Measurements from ENCODE around the gene ASCL1. TPM values are rescaled to one million over a fixed set of nuclear protein-coding genes. Genes with fewer than 3 reads are reported as not detected.

ASCL1 gene
- total and polyA plus RNA-seq, 2 of the 13 experiments (the other 11 are each of a cell fraction or from before 2014, with no cell fraction given) = not detected

DNA sequence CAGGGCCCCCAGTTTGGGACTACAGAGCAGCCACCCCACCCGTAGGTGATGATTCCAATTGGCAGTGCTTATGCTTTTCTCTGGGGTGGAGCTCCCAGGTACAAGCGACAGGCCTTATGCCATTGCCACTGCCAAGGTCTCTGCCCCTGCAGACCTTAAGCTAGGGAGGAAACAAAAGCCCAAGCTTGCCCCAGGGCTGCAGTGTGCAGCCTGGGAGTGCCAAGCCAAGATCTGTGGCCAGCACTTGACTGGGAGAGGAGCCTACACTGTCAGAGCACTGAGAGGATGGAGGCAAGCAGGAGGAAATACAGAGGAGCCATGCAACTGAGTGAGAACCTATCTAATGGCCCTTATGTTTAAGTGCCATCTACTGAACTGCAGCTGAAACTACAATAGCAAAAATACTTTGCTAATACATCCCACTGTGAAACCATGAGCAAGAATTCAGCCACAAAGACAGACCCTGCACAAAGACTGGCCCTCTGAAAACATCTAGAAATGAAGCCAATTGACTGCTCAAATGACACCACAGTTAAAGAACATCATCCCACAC lies 17.7 kb upstream of the ASCL1 start (continued):
- TF ChIP-seq, protein P1, sequence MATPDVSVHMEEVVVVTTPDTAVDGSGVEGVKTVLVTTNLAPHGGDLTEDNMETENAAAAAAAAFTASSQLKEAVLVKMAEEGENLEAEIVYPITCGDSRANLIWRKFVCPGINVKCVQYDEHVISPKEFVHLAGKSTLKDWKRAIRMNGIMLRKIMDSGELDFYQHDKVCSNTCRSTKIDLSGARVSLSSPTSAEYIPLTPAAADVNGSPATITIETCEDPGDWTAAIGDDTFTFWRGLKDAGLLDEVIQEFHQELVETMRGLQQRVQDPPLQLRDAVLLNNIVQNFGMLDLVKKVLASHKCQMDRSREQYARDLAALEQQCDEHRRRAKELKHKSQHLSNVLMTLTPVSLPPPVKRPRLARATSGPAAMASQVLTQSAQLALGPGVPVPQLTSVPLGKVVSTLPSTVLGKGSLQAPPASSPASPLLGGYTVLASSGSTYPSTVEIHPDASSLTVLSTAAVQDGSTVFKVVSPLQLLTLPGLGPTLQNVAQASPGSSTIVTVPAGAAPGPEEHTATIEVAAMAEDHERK (CRISPR knock-in tag; IDR thresholded peaks at IDR 0.05; ENCODE audit: low read depth) = no peak
- TF ChIP-seq ZFYVE20 (CRISPR knock-in tag; IDR thresholded peaks at IDR 0.05; ENCODE audit: borderline replicate concordance, low read depth) (no peak), FOXO1 (CRISPR knock-in tag; IDR thresholded peaks at IDR 0.05) (no peak), FOXC1 (CRISPR knock-in tag; IDR thresholded peaks at IDR 0.05; ENCODE audit: borderline replicate concordance) (no peak), ZNF713 (CRISPR knock-in tag; IDR thresholded peaks at IDR 0.05) (no peak), ZNF850 (CRISPR knock-in tag; conservative IDR thresholded peaks at IDR 0.05) (no peak), FIP1L1 (IDR thresholded peaks at IDR 0.05; ENCODE audit: borderline replicate concordance, insufficient read depth, low read depth, low read length) (no peak), KDM5B (CRISPR knock-in tag; IDR thresholded peaks at IDR 0.05; ENCODE audit: borderline replicate concordance) (no peak), FOXA3 (CRISPR knock-in tag; IDR thresholded peaks at IDR 0.05) (no peak), ZBTB8A (CRISPR knock-in tag; IDR thresholded peaks at IDR 0.05; ENCODE audit: borderline replicate concordance, low read depth) (no peak), ZNF652 (CRISPR knock-in tag; IDR thresholded peaks at IDR 0.05; ENCODE audit: borderline replicate concordance, low read depth) (no peak), ZNF143 (CRISPR knock-in tag; IDR thresholded peaks at IDR 0.05) (no peak)
- TF ChIP-seq, protein P2, sequence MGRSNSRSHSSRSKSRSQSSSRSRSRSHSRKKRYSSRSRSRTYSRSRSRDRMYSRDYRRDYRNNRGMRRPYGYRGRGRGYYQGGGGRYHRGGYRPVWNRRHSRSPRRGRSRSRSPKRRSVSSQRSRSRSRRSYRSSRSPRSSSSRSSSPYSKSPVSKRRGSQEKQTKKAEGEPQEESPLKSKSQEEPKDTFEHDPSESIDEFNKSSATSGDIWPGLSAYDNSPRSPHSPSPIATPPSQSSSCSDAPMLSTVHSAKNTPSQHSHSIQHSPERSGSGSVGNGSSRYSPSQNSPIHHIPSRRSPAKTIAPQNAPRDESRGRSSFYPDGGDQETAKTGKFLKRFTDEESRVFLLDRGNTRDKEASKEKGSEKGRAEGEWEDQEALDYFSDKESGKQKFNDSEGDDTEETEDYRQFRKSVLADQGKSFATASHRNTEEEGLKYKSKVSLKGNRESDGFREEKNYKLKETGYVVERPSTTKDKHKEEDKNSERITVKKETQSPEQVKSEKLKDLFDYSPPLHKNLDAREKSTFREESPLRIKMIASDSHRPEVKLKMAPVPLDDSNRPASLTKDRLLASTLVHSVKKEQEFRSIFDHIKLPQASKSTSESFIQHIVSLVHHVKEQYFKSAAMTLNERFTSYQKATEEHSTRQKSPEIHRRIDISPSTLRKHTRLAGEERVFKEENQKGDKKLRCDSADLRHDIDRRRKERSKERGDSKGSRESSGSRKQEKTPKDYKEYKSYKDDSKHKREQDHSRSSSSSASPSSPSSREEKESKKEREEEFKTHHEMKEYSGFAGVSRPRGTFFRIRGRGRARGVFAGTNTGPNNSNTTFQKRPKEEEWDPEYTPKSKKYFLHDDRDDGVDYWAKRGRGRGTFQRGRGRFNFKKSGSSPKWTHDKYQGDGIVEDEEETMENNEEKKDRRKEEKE (IDR thresholded peaks at IDR 0.05) = no peak
- TF ChIP-seq, protein P3, sequence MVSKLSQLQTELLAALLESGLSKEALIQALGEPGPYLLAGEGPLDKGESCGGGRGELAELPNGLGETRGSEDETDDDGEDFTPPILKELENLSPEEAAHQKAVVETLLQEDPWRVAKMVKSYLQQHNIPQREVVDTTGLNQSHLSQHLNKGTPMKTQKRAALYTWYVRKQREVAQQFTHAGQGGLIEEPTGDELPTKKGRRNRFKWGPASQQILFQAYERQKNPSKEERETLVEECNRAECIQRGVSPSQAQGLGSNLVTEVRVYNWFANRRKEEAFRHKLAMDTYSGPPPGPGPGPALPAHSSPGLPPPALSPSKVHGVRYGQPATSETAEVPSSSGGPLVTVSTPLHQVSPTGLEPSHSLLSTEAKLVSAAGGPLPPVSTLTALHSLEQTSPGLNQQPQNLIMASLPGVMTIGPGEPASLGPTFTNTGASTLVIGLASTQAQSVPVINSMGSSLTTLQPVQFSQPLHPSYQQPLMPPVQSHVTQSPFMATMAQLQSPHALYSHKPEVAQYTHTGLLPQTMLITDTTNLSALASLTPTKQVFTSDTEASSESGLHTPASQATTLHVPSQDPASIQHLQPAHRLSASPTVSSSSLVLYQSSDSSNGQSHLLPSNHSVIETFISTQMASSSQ (IDR thresholded peaks at IDR 0.05; ENCODE audit: low read depth) = no peak
- TF ChIP-seq, protein P3 (CRISPR knock-in tag; IDR thresholded peaks at IDR 0.05; ENCODE audit: borderline replicate concordance) = no peak
- TF ChIP-seq, protein P4, sequence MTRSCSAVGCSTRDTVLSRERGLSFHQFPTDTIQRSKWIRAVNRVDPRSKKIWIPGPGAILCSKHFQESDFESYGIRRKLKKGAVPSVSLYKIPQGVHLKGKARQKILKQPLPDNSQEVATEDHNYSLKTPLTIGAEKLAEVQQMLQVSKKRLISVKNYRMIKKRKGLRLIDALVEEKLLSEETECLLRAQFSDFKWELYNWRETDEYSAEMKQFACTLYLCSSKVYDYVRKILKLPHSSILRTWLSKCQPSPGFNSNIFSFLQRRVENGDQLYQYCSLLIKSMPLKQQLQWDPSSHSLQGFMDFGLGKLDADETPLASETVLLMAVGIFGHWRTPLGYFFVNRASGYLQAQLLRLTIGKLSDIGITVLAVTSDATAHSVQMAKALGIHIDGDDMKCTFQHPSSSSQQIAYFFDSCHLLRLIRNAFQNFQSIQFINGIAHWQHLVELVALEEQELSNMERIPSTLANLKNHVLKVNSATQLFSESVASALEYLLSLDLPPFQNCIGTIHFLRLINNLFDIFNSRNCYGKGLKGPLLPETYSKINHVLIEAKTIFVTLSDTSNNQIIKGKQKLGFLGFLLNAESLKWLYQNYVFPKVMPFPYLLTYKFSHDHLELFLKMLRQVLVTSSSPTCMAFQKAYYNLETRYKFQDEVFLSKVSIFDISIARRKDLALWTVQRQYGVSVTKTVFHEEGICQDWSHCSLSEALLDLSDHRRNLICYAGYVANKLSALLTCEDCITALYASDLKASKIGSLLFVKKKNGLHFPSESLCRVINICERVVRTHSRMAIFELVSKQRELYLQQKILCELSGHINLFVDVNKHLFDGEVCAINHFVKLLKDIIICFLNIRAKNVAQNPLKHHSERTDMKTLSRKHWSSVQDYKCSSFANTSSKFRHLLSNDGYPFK (CRISPR knock-in tag; IDR thresholded peaks at IDR 0.05; ENCODE audit: borderline replicate concordance) = no peak

Measured in HepG2 (cell line).